OCI-LY7 (cell line): ENCODE data around the gene ZNF668. TPM values are rescaled to one million over a fixed set of nuclear protein-coding genes. Genes with fewer than 3 reads are reported as not detected.

Source experiments
- BruUV-seq: library from RNA; stranded (reverse); fragments of 400-500 nt; replicated peaks from 2 replicates; lab custom pipeline; 2021; lab: Mats Ljungman, UMichigan
- CTCF ChIA-PET: fragments of 300-600 bp; sonication (Branson Sonifier 250); formaldehyde crosslinking; loops from one replicate; lab custom pipeline; 2022; ENCODE audit warnings: antibody characterized with exemption; ENCODE audit not compliant: unreplicated experiment; lab: Charles Lee
- POLR2A ChIA-PET: fragments of 300-600 bp; sonication (Branson Sonifier 250); formaldehyde crosslinking; loops from one replicate; lab custom pipeline; 2022; ENCODE audit warnings: antibody characterized with exemption; lab: Charles Lee
- DNase-seq: peaks from one replicate; pipeline ENCODE4 v3.0.0-alpha.2; 2015; ENCODE audit warnings: low spot score
- H2AFZ ChIP-seq: fragments of 200-600 bp; sonication (generic), shearing (Covaris generic); 2 replicates; pipeline ENCODE4 v1.6.1; 2014; ENCODE audit warnings: mild to moderate bottlenecking, antibody characterized with exemption, low read length, moderate library complexity
- H3K27ac ChIP-seq: fragments of 200-600 bp; sonication (generic); 2 replicates; pipeline ENCODE4 v1.5.1; 2014; ENCODE audit warnings: mixed run types, low read depth, mild to moderate bottlenecking, moderate library complexity, low read length, inconsistent platforms; ENCODE audit not compliant: poor library complexity, severe bottlenecking
- H3K36me3 ChIP-seq: fragments of 200-600 bp; sonication (generic); 2 replicates; pipeline ENCODE4 v1.6.1; 2014; ENCODE audit warnings: mild to moderate bottlenecking, antibody characterized with exemption, low read length, moderate library complexity, mixed read lengths; ENCODE audit not compliant: insufficient read depth
- H3K4me1 ChIP-seq: fragments of 200-600 bp; sonication (generic); 2 replicates; pipeline ENCODE4 v1.5.1; 2014; ENCODE audit warnings: mild to moderate bottlenecking, low read length; ENCODE audit not compliant: insufficient read depth, poor library complexity, severe bottlenecking
- H3K4me2 ChIP-seq: fragments of 200-600 bp; sonication (generic); 2 replicates; pipeline ENCODE4 v1.6.1; 2014; ENCODE audit warnings: mild to moderate bottlenecking, low read length
- H3K4me3 ChIP-seq: fragments of 200-600 bp; sonication (generic); 2 replicates; pipeline ENCODE4 v1.5.1; 2014; ENCODE audit warnings: mild to moderate bottlenecking, low read depth, low read length; ENCODE audit not compliant: poor library complexity, severe bottlenecking
- H3K79me2 ChIP-seq: fragments of 200-600 bp; sonication (generic); 2 replicates; pipeline ENCODE4 v1.6.1; 2016; ENCODE audit warnings: low read depth, mild to moderate bottlenecking, low read length, moderate library complexity, mixed read lengths; ENCODE audit not compliant: insufficient read depth
- H3K9me2 ChIP-seq: fragments of 200-600 bp; sonication (generic); 2 replicates; pipeline ENCODE4 v1.6.1; 2016; ENCODE audit warnings: mild to moderate bottlenecking, low read length, mixed read lengths; ENCODE audit not compliant: insufficient read depth
- H3K9me3 ChIP-seq: fragments of 200-600 bp; sonication (generic); 2 replicates; pipeline ENCODE4 v1.6.1; 2014; ENCODE audit warnings: mild to moderate bottlenecking, mixed run types, low read length, mixed read lengths
- H4K20me1 ChIP-seq: fragments of 200-600 bp; sonication (generic); 2 replicates; pipeline ENCODE4 v1.6.1; 2014; ENCODE audit warnings: mild to moderate bottlenecking, antibody characterized with exemption, low read length, moderate library complexity, mixed read lengths; ENCODE audit not compliant: insufficient read depth
- CTCF ChIP-seq: fragments of 200-600 bp; sonication (generic); conservative IDR thresholded peaks from 2 replicates; pipeline ENCODE4 v1.5.1; 2014; ENCODE audit warnings: mild to moderate bottlenecking, antibody characterized with exemption, low read length, moderate library complexity, mixed read lengths
- EZH2phosphoT487 ChIP-seq: fragments of 200-600 bp; sonication (generic); IDR thresholded peaks from 2 replicates; pipeline ENCODE4 v1.6.1; 2018; ENCODE audit warnings: low read depth, borderline replicate concordance, mild to moderate bottlenecking, mixed run types, antibody characterized with exemption, low read length, moderate library complexity, mixed read lengths
- intact Hi-C: fragments of 100-400 bp; cut with micrococcal nuclease; formaldehyde crosslinking; loops from one replicate; pipeline ENCODE4 v1.10.0; 2022; ENCODE audit not compliant: unreplicated experiment
- total RNA-seq, 2 experiments: library from RNA; depleted of rRNA in 1 of 2; stranded (reverse); fragments of >200 nt in 1 of 2; shearing (Covaris generic) in 1 of 2; gene quantifications; 2 replicates each; pipeline ENCODE4 v1.2.3, GENCODE V29; 2014 to 2022

Gene ZNF668
- total RNA-seq, 2 experiments from 2014 or later = 7.8 to 21.7 TPM

GRCh38 chr16:31087481-31087880 is 13.4 kb upstream of the ZNF668 start:
- TF ChIP-seq CTCF (no peak), EZH2phosphoT487 (no peak)

GRCh38 chr16:31086629-31086906 is 12.5 kb upstream of the ZNF668 start:
- CTCF ChIA-PET = no interaction called here
- H3K4me1 ChIP-seq = no peaks in the 10 kb centered on the region
- H3K4me2 ChIP-seq = no peak overlapping the region
- BruUV-seq = no TSS peak
- intact Hi-C loops = no loop called here
- no peak overlapping the region for H3K4me3 ChIP-seq
- H3K9me3 ChIP-seq = no peaks in the 10 kb centered on the region
- no peaks in the 10 kb centered on the region for H4K20me1 ChIP-seq
- TF ChIP-seq CTCF = no peak
- no peak for TF ChIP-seq EZH2phosphoT487
- H3K9me2 ChIP-seq = no peaks in the 10 kb centered on the region
- POLR2A ChIA-PET = no interaction called here
- no peaks in the 10 kb centered on the region for H3K79me2 ChIP-seq
- no peak overlapping the region for H2AFZ ChIP-seq
- no peak overlapping the region for H3K27ac ChIP-seq
- H3K36me3 ChIP-seq = peaks cover 62% of the 10 kb centered on the region
- no peak for DNase-seq

More at GRCh38 chr16:31087481-31087880, 13.4 kb upstream of the ZNF668 start:
- CTCF ChIA-PET = no interaction called here
- Histone ChIP-seq H3K4me2 (no peak overlapping the region), H3K36me3 (peaks cover 56% of the 10 kb centered on the region), H3K4me1 (no peaks in the 10 kb centered on the region), H3K79me2 (peaks cover 5% of the 10 kb centered on the region; the same call in 1 of the 2 replicates), H2AFZ (no peak overlapping the region), H3K9me2 (no peaks in the 10 kb centered on the region), H3K27ac (no peak overlapping the region), H3K9me3 (no peaks in the 10 kb centered on the region), H3K4me3 (no peak overlapping the region), H4K20me1 (no peaks in the 10 kb centered on the region)
- intact Hi-C loops = no loop called here
- no peak for DNase-seq
- no TSS peak for BruUV-seq
- POLR2A ChIA-PET = no interaction called here

- CTCF ChIA-PET = no interaction called here
- POLR2A ChIA-PET = no interaction called here
- no peak overlapping the region for H3K4me2 ChIP-seq
- peaks cover 63% of the 10 kb centered on the region for H3K36me3 ChIP-seq
- no TSS peak for BruUV-seq
- H3K4me3 ChIP-seq = no peak overlapping the region
- TF ChIP-seq EZH2phosphoT487 = no peak
- no peak for TF ChIP-seq CTCF
- H4K20me1 ChIP-seq = no peaks in the 10 kb centered on the region
- no peak overlapping the region for H3K27ac ChIP-seq
- no peaks in the 10 kb centered on the region for H3K4me1 ChIP-seq
- H3K9me3 ChIP-seq = no peaks in the 10 kb centered on the region
- H3K79me2 ChIP-seq = no peaks in the 10 kb centered on the region
- no peaks in the 10 kb centered on the region for H3K9me2 ChIP-seq
- H2AFZ ChIP-seq = no peak overlapping the region
- no peak for DNase-seq
- intact Hi-C loops = no loop called here
Measured at GRCh38 chr16:31085873-31086628, 12.0 kb upstream of the ZNF668 start.
